Activated CD8-positive, alpha-beta memory T cell treated with anti-CD3 and anti-CD28 coated beads, Interleukin-2, amount 50 U/mL, for 1 hour (primary cell): ENCODE measurements around the gene COL4A2.
"Not testable (repeated sequence)": the region's sequence is repeated elsewhere in the genome, so short reads cannot be mapped to it uniquely, and the experiment has no call there.

Experiments
- DNase-seq: peaks from one replicate; pipeline ENCODE4 v3.0.0-alpha.2; 2020; ENCODE audit errors: extremely low read depth

COL4A2 gene

GRCh38 chr13:110438776-110439175 lies 131.7 kb downstream of the COL4A2 start:
- no peak for DNase-seq

- DNase-seq: no peak
Observed at GRCh38 chr13:110440946-110441731, 134.1 kb downstream of the COL4A2 start.

- no peak for DNase-seq
Observed at GRCh38 chr13:110442930-110443621, 136.0 kb downstream of the COL4A2 start.

- no peak for DNase-seq
Observed at GRCh38 chr13:110443622-110444225, 136.6 kb downstream of the COL4A2 start.

- DNase-seq: no peak
Observed at GRCh38 chr13:110444226-110444653, 137.2 kb downstream of the COL4A2 start.

GRCh38 chr13:110445183-110445582 lies 138.1 kb downstream of the COL4A2 start:
- no peak for DNase-seq

- no peak for DNase-seq
Observed at GRCh38 chr13:110445722-110446574, 138.9 kb downstream of the COL4A2 start.

- no peak for DNase-seq
Observed at GRCh38 chr13:110446575-110446890, 139.4 kb downstream of the COL4A2 start.

GRCh38 chr13:110447058-110447511 lies 140.0 kb downstream of the COL4A2 start:
- no peak for DNase-seq

- DNase-seq: no peak
Observed at GRCh38 chr13:110447801-110448200, 140.7 kb downstream of the COL4A2 start.

- no peak for DNase-seq
Observed at GRCh38 chr13:110448230-110448629, 141.1 kb downstream of the COL4A2 start.

GRCh38 chr13:110448677-110449076 lies 141.6 kb downstream of the COL4A2 start:
- DNase-seq: no peak

GRCh38 chr13:110449219-110450015 lies 142.3 kb downstream of the COL4A2 start:
- DNase-seq: no peak

GRCh38 chr13:110450016-110450900 lies 143.2 kb downstream of the COL4A2 start:
- DNase-seq: no peak

- no peak for DNase-seq
Observed at GRCh38 chr13:110450941-110451730, 144.1 kb downstream of the COL4A2 start.

- not testable (repeated sequence) for DNase-seq
Observed at GRCh38 chr13:110453091-110453490, 146.0 kb downstream of the COL4A2 start.

GRCh38 chr13:110453797-110454196 lies 146.7 kb downstream of the COL4A2 start:
- no peak for DNase-seq

GRCh38 chr13:110454227-110454859 lies 147.3 kb downstream of the COL4A2 start:
- no peak for DNase-seq

- DNase-seq: no peak
Observed at GRCh38 chr13:110454956-110455355, 147.9 kb downstream of the COL4A2 start.
